Endothelial cell (in vitro differentiated cells): ENCODE data around the gene VTI1B. TPM values are rescaled to one million over a fixed set of nuclear protein-coding genes. Genes with fewer than 3 reads are reported as not detected.

Experiments
- DNase-seq: peaks from one replicate; pipeline ENCODE4 v3.0.0; 2021; ENCODE audit warnings: low spot score
- H3K27ac Mint-ChIP-seq: one replicate; pipeline ENCODE4 v1.8.0; 2021; ENCODE audit warnings: mixed read lengths, inconsistent platforms; ENCODE audit not compliant: unreplicated experiment
- H3K27me3 Mint-ChIP-seq: one replicate; pipeline ENCODE4 v1.8.0; 2021; ENCODE audit warnings: mild to moderate bottlenecking, moderate library complexity, mixed read lengths, inconsistent platforms; ENCODE audit not compliant: unreplicated experiment
- H3K36me3 Mint-ChIP-seq: one replicate; pipeline ENCODE4 v1.8.0; 2021; ENCODE audit warnings: mild to moderate bottlenecking, low read depth, mixed read lengths, inconsistent platforms; ENCODE audit not compliant: unreplicated experiment
- H3K4me1 Mint-ChIP-seq: one replicate; pipeline ENCODE4 v1.8.0; 2021; ENCODE audit warnings: mild to moderate bottlenecking, mixed read lengths, inconsistent platforms; ENCODE audit not compliant: unreplicated experiment
- H3K4me3 Mint-ChIP-seq: one replicate; pipeline ENCODE4 v1.8.0; 2021; ENCODE audit warnings: mild to moderate bottlenecking, mixed read lengths, inconsistent platforms; ENCODE audit not compliant: unreplicated experiment
- H3K9me3 Mint-ChIP-seq: one replicate; pipeline ENCODE4 v1.8.0; 2021; ENCODE audit warnings: mixed read lengths, inconsistent platforms; ENCODE audit not compliant: unreplicated experiment
- total RNA-seq: library from RNA; stranded (reverse); fragmentation: NEBNext Ultra II Directional; extraction: Animal tissue kit (Norgen Biotek cat#: 25700); gene quantifications from one replicate; pipeline ENCODE4 v1.2.1, GENCODE V29; 2021; ENCODE audit not compliant: unreplicated experiment
- TF ChIP-seq, protein P1 (sequence below): fragments of 200-600 bp; sonication (generic); IDR thresholded peaks from one replicate; pipeline ENCODE4 v1.5.0; 2021; ENCODE audit warnings: antibody characterized with exemption; ENCODE audit not compliant: unreplicated experiment

Gene VTI1B
- total RNA-seq, 1 donor from 2014 or later = 87.9 TPM

DNA sequence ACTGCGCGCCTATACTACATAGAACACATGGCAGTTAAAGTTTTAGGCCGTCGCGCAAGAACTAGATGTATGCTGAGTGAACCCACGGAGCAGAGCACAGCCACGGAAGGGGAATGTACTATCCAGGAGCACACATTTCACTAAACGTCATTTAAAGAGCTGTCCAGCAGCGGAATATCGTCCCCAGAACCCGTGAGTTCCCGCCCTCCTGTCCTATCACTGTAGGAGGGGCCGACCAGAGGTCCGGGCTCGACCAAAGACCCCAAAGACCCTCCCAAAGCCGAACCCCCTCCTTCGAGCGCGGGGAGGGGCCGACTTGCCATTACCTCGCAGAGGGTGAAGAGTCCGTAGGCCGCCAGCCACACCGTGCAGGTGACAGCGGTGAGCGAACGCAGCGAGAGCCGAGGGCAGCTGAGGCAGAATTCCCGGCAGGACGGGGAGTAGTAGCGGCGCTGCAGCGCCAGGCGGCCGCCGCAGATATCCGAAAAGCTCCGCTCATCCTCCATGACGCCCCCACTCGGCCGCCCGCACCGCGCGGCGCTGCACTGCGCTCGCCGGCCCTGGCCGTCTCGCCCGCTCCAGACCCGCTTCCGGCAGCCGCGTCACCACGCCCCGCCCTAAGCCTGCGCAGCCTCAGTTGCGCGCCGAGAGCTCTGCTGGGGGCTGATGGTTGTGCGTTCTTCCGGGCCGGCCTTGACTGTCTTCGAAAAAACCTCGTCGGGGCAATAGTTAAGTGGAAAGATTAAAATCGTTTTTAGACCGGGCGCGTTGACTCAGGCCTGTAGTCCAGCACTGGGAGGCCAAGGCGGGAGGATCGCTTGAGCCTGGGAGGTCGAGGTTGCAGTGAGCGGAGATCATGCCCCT is 74.5 kb downstream of the VTI1B start, which contains the start of gene PIGH:
Gene PIGH, minus strand, starts transcription at position 571 of the 864 bp plus-strand sequence. Its CDS starts 65 bp downstream, at position 506.
- DNase-seq = peak; percentile 92
- peak within 1 kb of the TSS; percentile 98 for H3K4me3 Mint-ChIP-seq
- TF ChIP-seq, protein P1, sequence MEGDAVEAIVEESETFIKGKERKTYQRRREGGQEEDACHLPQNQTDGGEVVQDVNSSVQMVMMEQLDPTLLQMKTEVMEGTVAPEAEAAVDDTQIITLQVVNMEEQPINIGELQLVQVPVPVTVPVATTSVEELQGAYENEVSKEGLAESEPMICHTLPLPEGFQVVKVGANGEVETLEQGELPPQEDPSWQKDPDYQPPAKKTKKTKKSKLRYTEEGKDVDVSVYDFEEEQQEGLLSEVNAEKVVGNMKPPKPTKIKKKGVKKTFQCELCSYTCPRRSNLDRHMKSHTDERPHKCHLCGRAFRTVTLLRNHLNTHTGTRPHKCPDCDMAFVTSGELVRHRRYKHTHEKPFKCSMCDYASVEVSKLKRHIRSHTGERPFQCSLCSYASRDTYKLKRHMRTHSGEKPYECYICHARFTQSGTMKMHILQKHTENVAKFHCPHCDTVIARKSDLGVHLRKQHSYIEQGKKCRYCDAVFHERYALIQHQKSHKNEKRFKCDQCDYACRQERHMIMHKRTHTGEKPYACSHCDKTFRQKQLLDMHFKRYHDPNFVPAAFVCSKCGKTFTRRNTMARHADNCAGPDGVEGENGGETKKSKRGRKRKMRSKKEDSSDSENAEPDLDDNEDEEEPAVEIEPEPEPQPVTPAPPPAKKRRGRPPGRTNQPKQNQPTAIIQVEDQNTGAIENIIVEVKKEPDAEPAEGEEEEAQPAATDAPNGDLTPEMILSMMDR = peak; percentile 65
- peaks cover 1% of the 10 kb centered on the region for H3K27me3 Mint-ChIP-seq
- H3K36me3 Mint-ChIP-seq = peaks cover 6% of the 10 kb centered on the region
- H3K4me1 Mint-ChIP-seq = peaks cover 6% of the 10 kb centered on the region
- peak within 1 kb of the TSS; percentile 72 for H3K27ac Mint-ChIP-seq
- H3K9me3 Mint-ChIP-seq = no peaks in the 10 kb centered on the region

Other genes starting within 250 kb of the VTI1B start
- 0.08 TPM for gene TMEM229B, start 185.9 kb downstream of the VTI1B start, total RNA-seq
- gene PLEKHH1, start 141.3 kb downstream of the VTI1B start, total RNA-seq = 9.5 TPM
- 7.8 TPM for gene PIGH, start 74.4 kb downstream of the VTI1B start, total RNA-seq
- 18.6 TPM for gene ARG2, start 54.7 kb downstream of the VTI1B start, total RNA-seq
- gene RDH11, start 21.1 kb upstream of the VTI1B start, total RNA-seq = 50.2 TPM
- 0.44 TPM for gene RDH12, start 27.3 kb upstream of the VTI1B start, total RNA-seq
- 28.9 TPM for gene ZFYVE26, start 142.0 kb upstream of the VTI1B start, total RNA-seq
- gene RAD51B, start 145.1 kb upstream of the VTI1B start, total RNA-seq = 23.5 TPM